Activated CD8-positive, alpha-beta memory T cell treated with anti-CD3 and anti-CD28 coated beads for 1 hour (primary cell): ENCODE measurements around the gene PTPRM.

Experiments
- DNase-seq, 2 donors: peaks; one replicate each; pipeline ENCODE4 v3.0.0-alpha.2; 2020; ENCODE audit warnings: low read depth in 1 of 2; ENCODE audit errors: extremely low read depth in 1 of 2

Gene PTPRM

GRCh38 chr18:7844017-7844416, 276.9 kb downstream of the PTPRM start:
- no peak for DNase-seq

- DNase-seq, result no peak
Measured at GRCh38 chr18:7844418-7844817, 277.3 kb downstream of the PTPRM start.

GRCh38 chr18:7846335-7846734, 279.2 kb downstream of the PTPRM start:
- DNase-seq, result no peak

GRCh38 chr18:7847357-7848053, 280.4 kb downstream of the PTPRM start:
- no peak for DNase-seq

- no peak for DNase-seq
Measured at GRCh38 chr18:7848054-7848412, 280.9 kb downstream of the PTPRM start.

GRCh38 chr18:7850446-7850845, 283.3 kb downstream of the PTPRM start:
- no peak for DNase-seq

- DNase-seq, result no peak
Measured at GRCh38 chr18:7855028-7855427, 287.9 kb downstream of the PTPRM start.

GRCh38 chr18:7855671-7856070, 288.6 kb downstream of the PTPRM start:
- DNase-seq, result no peak

- no peak for DNase-seq
Measured at GRCh38 chr18:7856116-7856515, 289.0 kb downstream of the PTPRM start.

- no peak for DNase-seq
Measured at GRCh38 chr18:7856733-7857132, 289.6 kb downstream of the PTPRM start.

- DNase-seq, result no peak
Measured at GRCh38 chr18:7857562-7857961, 290.4 kb downstream of the PTPRM start.

GRCh38 chr18:7859122-7859521, 292.0 kb downstream of the PTPRM start:
- DNase-seq, result no peak

GRCh38 chr18:7870266-7870665, 303.1 kb downstream of the PTPRM start:
- DNase-seq, result no peak

GRCh38 chr18:7870855-7871254, 303.7 kb downstream of the PTPRM start:
- DNase-seq, result no peak

- DNase-seq, result no peak
Measured at GRCh38 chr18:7871560-7872456, 304.7 kb downstream of the PTPRM start.

- DNase-seq, result no peak
Measured at GRCh38 chr18:7872569-7872968, 305.5 kb downstream of the PTPRM start.

- DNase-seq, result no peak
Measured at GRCh38 chr18:7873316-7873715, 306.2 kb downstream of the PTPRM start.

GRCh38 chr18:7876354-7877104, 309.4 kb downstream of the PTPRM start:
- DNase-seq, result no peak

GRCh38 chr18:7877609-7878008, 310.5 kb downstream of the PTPRM start:
- no peak for DNase-seq

GRCh38 chr18:7878265-7879211, 311.4 kb downstream of the PTPRM start:
- DNase-seq, result no peak
